HG03064 (cell line): ENCODE measurements around the gene HNRNPAB.

Source experiments
- ATAC-seq: cut with Tn5 transposase; IDR thresholded peaks from one replicate; pipeline ENCODE4 v1.9.1; 2021; ENCODE audit warnings: low read depth; ENCODE audit not compliant: unreplicated experiment

The HNRNPAB gene

DNA sequence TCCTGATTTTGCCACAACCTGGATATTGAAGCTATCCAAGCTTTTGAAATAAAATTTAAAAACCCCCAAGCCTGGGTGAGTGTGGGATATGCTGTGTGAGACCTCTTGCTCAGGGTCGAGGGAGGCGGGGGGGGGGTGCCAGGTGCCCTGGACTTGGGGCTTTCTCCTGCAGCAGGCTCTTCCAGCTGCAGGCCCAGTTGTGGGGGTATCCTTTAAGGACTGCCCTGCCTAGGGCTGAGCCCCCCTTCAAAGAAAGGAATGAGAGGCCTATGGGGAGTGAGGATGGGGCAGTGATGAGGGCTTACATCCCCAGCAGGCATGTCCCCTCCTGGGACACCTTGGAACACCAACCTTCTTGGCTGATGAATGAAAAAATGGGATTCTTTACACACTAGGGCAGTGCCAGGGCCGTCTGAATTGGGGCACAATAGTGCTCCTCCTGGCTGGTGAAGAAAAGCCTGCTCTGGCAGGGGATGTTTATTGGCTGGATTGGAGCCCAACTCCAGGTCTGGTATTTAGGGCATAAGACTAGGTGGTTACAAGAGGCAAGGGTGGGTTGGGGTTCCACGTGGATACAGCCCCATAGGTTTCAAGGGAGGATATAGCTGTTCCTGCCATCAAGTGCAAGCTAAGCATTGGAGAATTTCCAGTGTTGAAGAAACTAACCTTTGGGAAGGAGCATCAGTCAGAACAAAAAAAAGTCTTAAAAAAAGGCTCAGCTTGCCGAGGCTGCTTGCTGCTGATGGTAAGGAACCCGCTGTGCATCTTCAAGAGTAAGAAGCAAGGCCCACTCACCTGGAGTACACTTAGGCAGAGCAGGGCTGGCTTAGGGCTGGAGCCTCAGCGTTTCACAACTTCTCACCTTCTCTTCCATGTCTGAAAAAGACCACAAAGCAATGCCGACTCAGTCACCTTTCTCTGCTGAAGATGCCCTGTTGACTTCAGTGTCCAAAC lies 7.0 kb downstream of the HNRNPAB start:
- no peak for ATAC-seq

DNA sequence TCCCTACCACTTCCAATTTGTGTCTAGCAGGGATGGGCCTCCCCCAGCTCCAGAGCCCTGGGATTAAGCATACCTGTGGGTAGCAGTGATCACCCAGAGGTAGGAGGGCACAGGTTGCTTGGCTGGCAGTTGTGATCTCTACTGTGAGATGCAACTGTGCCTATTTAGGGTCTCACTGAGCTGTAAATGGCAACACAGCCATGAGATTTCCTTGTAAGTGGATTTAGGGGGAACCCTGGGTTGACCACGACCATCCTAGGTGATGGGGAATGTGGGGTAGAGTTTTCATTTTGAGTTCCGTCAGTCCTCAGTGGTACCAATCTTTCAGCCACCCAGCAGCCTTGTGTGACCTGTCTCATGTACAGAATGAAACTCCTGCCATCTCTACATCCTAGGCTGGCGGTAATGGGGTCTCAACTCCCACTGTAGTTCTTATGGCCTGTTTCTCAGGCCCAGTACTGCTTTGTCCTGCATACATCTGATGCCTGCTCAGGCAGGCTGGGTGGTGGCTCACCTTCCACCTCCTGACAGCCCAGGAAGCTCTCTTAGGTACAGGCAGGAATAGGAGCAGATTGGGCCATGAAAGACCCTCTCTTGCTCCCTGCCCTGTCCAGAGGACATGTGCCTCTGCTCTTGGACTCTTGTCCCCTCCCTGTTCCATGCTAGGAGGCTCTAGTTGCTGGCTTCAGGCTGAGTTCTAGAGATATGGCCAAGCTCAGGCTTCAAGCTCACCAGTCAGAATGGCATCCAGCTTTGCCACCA lies 8.1 kb downstream of the HNRNPAB start:
- no peak for ATAC-seq

DNA sequence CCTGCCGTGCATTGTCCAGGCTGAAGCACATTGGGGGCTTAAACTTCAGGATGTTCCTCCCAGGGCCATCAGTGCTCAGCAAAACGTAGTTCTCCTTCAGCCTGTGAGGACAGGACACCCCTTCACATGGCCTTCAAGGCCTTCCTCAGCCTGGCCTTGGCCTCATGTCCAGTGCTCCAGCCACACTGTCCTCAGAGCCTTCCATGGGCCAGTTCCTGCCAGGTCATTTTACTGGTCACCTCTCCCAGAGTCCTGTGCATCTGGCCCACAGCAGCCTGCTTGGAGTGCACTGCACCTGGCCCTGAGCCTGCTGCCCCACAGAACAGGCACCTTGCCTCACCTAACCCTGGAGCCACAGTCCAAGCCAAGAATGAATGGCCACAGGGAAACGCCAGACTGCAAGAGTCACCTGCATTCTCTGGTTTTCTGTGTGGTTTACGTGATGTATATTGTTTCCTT lies 8.7 kb downstream of the HNRNPAB start:
- ATAC-seq, result no peak

DNA sequence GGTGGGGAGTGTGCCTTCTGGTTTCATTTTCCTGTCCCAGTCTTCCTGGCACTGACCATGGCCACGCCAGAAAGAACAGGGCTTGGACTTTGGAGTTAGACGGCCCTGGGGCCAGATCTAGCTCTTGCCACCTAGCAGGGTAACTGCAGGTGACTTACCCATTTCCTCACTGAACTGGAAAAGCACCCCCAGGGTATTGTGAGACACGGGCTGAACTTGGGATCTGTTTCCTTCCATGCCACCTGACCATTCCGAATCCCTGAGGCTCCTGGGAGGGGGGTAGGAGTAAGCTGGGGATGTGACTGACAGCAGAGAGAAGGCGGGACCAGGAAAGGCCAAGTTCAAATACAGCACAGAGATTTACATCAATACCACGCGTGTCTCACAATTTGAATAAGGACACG lies 9.4 kb downstream of the HNRNPAB start:
- ATAC-seq, result no peak

DNA sequence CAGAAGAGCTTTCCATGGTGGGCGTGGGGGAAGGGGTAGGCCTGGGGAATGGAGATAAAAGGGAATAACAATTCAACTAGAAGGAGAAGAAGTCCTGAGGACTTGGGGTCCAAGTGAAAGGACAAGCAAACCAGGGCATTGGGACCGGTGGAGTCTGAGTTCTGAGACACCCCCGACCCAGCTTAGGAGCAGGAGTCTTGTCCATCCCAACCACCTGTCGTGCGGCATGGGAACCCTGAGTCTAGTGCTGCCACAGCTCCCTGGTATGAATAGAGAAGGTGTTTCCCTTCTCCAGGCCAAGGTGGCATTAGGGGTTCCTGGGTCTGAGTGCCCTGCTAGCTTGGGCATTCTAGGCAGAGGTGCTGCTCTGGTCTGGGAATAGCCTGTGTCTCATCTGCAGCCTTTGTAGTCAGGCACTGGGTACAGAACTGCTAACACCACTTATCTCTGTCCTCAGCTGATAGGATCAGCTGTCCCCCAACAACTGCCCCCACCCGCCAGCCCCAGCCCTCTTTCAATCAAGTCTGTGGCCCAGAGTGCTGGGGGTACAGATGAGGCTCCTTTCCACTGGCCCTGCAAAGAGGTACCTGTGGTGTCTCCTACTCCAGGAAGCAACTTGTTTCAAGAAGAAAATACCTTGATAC lies 9.9 kb downstream of the HNRNPAB start:
- ATAC-seq, result no peak

DNA sequence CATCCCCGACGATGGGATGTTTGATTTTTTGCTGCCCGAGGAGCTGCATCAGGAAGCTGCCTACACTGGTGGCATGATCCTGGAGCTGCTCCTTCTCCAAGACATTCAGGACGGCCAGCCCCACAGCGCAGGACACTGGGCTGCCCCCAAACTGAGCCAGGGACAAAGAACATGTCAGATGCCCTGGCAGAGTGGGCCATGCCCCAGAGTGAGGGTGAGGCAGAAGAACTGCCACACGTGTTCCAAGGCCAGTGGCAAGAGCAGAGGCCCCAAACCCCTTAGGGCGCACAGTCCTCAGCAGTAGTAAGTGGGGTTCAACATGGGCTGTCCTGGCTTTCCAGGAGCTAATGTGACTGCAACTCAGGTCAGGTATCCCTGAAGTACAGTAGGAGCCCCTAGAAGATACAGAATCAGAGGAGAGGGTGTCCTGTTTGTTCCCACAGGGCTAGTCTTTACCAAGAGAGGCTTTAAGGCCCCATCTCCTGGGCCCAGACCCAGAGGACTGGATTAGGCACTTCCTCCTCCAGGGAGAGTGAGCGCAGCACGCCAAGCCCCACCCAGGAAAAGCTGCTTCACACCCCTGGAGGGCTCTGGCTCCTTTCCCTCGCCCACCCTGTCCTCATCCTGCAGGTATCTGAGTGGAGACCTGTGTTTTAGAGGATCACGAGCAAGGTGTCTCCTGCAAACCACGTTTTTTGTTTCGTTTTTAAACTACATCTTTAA lies 11.1 kb downstream of the HNRNPAB start:
- no peak for ATAC-seq

DNA sequence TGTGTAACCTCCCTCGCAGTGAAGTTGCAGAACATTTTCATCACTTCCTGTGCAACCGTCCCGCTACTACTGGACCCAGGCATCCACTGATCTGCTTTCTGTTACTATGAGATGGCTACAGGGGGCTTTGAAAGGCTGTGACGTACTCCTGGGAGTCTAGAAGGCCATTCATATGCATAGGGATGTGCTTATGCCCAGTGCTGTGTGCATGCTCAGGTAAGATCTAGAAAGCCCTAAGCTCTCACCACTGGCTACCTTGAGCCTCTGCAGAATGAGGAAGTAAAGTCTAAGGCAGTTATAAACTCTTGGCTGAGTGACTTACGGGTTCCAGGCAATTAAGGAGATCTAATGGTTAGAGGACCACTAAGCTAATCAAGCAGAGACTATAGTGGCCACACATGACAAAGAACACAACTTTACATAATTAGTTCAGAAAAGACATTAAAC lies 11.8 kb downstream of the HNRNPAB start:
- no peak for ATAC-seq

DNA sequence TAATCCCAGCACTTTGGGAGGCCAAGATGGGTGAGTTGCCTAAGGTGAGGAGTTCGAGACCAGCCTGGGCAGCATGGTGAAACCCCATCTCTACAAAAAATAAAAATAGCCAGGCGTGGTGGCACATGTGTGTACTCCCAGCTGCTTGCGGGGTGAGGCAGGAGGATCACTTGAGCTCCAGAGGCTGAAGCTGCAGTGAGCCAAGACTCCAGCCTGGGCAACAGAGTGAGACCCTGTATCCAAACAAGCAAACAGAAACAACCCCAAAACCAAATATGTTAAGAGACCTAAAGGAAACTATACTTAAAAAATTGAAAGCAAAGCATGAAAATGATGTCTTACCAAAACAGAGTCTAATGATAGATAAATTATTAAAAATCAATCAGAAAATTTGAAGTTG lies 12.4 kb downstream of the HNRNPAB start:
- ATAC-seq, result no peak

DNA sequence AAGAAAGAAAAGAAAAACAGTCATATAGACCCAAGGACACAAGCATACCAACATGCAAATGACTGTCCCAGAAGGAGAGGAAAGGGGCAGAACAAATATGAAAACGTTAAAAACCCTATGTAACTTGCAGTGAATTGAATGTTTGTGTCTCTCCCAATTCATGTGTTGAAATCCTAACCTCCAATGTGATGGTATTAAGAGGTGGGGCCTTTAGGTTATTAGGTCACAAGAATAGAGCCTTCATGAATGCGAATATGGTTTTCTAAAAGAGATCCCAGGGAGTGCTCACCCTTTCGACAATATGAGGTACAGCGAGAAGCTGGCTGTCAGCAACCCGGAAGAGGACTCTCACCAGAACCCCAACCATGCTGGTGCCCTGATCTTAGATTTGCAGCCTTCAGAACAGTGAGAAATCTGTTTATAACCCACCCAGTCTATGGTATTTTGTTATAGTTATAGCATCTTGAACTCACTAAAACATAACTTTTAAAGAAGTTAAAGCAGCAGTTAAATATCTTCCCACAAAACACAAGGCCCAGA lies 14.0 kb downstream of the HNRNPAB start:
- ATAC-seq, result no peak

DNA sequence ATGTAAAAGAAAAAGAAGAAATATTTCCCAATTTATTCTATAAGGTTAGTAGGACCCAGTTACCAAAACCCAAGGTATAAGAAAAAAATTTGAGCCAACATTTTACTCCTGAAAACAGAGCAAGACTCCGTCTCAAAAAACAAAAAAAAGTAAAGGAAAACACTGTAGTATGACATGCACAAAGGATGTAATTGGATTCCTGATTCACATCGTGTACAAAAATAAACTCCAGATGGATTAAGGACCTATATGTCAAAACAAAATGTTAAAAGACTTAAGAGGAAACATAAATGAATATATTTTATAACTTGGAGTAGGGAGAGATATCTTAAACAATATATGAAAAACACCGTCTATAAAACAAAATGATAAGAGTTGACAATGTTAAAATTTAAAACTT lies 14.5 kb downstream of the HNRNPAB start:
- ATAC-seq, result no peak

DNA sequence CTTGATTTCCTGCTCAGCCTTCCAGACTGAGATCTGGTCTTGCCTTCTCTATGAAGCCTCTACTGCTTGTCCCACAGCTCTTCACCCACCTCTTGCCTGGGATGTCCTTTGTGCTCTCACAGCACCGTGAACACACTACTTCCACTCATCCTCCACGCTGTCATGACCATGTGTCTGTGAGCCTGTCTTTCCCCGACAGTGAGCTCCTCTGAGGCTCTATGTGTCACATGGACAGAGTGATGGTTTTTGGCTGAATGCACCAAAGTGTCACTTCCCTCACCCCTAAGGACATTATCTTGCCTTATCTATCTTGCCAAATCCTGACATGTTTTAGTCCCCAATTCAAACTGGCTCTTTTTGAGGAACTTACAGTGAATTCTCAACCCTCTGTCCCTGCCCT lies 16.9 kb downstream of the HNRNPAB start:
- ATAC-seq, result no peak

DNA sequence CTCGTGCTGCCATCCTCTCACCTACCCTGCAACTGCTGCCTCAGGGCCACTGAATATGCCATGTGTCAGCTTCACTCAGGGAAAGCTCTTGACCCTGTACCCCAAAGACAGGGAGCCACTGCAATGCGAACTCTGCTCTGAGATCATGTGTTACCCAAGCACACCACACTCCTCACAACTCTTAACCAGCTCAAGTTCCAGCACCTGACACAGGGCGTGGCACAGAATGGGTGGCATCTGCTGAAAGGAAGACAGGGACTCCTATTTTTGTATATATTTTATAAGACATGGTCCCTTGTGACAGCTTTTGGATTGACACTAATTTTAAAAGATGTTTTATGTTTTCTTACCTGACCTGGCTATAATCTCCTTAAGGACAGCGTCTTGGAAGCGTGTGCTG lies 17.5 kb downstream of the HNRNPAB start:
- no peak for ATAC-seq

DNA sequence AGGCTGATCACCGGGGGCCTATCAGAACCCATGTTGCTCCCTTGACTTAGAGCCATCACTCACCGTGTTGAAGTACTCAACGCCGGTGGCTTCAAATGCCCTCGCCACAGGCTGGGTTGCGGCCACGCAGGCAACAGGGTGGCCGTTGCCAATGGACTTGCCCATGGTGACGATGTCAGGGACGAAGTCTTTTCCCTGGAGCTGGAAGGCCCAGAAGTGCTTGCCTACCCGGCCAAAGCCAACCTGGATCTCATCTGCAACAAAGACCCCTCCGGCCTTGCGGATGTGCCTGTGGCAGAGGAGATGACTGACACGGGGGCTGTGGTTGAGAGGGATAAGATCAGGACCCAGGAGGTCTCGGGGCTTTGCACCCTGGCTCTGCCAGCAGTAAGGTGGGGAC lies 18.0 kb downstream of the HNRNPAB start:
- no peak for ATAC-seq

DNA sequence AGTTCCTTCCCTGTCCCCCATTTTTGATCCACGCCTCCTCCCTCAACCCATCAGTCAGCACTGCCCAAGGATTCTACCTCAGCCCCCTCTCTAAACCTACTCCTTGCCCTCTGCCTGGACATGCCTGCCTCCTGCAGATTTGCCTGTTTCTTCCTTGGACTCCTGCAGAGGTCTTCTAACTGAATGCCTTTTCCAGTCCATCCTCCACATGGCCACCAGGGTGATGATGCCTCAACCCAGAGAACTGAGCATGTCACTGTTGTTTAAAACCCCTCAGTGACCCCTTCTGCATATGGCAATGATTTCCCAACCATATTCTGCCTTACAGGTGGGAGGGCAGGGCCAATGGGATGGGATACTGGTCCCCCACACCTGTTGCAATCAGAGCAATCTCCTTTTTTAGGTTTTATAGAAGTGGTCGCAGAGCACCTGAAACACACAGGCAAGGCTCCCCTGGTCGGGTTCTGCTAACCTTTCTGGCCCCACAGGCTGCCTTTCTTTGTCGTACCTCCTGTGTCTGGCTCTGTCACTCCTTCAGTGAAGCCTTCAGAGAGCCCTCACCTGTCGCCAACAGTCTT lies 19.0 kb downstream of the HNRNPAB start:
- ATAC-seq, result no peak

DNA sequence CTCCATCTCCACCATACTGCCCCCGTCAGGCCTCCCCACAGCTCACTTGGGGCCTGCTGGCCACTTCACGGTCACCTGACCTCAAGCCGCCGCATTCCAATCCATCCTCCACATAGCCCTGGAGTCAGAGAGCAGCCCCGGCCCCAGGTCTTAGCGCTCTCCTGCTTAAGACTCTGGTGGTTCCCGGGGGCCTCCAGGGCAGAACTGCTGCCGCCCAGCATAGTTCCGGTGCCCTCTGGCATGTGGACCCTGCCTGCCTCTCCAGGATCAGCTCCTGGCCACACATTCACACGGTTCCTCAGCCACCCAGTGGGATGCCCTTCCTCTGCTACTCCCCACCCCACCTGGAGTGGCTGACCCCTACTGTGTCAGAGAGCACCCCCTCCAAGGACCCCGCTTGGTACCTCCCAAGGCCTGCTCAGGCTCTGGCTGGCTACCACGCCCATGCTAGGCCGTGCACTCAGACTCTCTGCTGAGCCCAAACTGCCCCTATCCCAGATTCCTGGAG lies 19.5 kb downstream of the HNRNPAB start:
- no peak for ATAC-seq

DNA sequence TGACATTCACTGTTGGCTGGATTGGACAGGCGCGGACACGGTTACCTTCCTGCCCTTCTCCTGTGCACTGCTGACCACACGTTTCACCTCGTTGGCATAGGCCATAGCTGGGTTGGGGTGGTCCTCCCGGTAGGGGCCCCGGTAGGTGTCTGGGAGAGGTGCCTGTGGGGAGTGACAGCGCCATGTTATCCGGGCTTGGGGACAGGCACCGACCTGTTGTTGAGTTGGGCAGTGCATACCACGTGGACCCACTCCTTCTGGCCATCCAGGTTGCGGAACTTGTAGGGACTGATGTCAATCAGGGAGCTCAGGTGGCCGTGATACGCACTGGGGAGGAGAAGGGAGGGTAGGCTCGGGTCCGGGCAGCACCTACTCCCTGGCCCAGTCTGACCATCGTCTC lies 20.1 kb downstream of the HNRNPAB start:
- ATAC-seq, result no peak

DNA sequence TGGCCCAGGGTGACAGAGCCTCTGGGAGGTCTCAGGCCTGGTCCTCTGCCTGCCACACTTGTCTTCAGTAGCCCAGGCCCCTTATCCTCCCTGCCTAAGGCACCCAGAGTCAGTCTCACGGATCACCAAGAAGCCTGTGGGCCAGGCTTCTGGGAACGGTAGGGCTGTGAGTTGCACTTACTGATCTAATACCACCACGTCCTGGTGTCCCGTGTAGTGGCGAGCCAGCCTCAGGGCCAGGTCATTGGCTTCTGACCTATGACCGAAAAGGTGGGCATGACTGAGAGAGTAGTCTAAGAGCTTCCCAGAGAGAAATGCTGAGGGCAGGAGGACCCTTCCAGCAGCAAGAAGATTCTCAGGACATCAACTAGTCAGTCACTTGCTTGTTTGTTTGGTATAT lies 20.8 kb downstream of the HNRNPAB start:
- ATAC-seq, result no peak

DNA sequence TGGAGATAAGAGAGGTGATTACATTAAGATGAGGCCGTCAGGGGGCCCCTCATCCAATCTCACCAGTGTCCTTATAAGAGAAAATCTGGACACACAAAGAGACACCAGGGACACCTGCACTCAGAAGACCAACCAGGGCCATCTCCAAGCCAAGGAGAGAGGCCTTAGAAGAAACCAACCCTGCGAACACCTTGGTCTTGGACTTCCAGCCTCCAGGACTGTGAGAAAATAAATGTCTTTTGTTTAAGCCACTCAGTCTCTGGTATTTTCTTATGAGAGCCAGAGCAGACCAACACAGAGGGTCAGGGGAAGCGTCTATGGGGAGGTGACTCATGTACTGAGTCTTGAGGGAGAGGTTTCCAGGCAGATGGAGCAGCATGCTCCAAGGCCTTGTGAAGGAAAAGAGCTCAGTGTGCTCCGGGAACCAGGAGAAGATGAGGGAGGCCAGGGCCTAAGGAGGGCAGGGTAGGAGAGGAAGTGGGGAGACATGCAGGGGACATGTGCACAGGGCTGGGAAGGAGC lies 22.9 kb downstream of the HNRNPAB start:
- no peak for ATAC-seq

DNA sequence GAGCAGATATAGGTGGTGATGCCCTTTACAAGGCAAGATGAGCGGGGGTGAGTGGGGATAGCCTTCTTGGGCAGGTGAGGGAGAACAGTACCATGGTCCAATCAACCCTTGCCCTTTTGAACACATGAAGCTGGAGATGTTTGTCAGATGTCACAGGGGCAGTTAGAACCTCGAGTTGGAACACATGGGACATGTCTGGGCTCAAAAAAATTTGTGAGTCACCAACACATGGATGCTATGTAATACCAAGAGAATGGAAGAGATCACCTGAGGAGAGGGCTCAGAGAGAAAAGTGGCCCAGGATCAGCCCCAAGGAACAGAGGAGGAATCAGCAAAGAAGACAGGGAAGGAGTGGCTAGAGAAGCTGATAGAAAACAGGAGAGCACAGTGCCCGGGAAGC lies 23.6 kb downstream of the HNRNPAB start:
- no peak for ATAC-seq
